Activated T-cell treated with anti-CD3 and anti-CD28 coated beads, Interleukin-2, amount 50 U/mL, for 24 hours (primary cell): ENCODE data around the gene ANAPC4.
"Not testable (repeated sequence)": the region's sequence is repeated elsewhere in the genome, so short reads cannot be mapped to it uniquely, and the experiment has no call there.

Source experiments
- DNase-seq: peaks from one replicate; pipeline ENCODE4 v3.0.0-alpha.2; 2020
- H3K27ac Mint-ChIP-seq: 2 replicates; pipeline ENCODE4 v1.8.0; 2020; ENCODE audit warnings: mild to moderate bottlenecking, mixed read lengths
- H3K27me3 Mint-ChIP-seq: 2 replicates; pipeline ENCODE4 v1.8.0; 2020; ENCODE audit warnings: mixed read lengths
- H3K36me3 Mint-ChIP-seq: 2 replicates; pipeline ENCODE4 v1.8.0; 2020; ENCODE audit warnings: low read depth, mixed read lengths
- H3K4me1 Mint-ChIP-seq: 2 replicates; pipeline ENCODE4 v1.8.0; 2020; ENCODE audit warnings: low read depth, mixed read lengths
- H3K4me3 Mint-ChIP-seq: 2 replicates; pipeline ENCODE4 v1.8.0; 2020; ENCODE audit warnings: mild to moderate bottlenecking, moderate library complexity, mixed read lengths
- H3K9me3 Mint-ChIP-seq: 2 replicates; pipeline ENCODE4 v1.8.0; 2020; ENCODE audit warnings: mixed read lengths

The ANAPC4 gene

DNA sequence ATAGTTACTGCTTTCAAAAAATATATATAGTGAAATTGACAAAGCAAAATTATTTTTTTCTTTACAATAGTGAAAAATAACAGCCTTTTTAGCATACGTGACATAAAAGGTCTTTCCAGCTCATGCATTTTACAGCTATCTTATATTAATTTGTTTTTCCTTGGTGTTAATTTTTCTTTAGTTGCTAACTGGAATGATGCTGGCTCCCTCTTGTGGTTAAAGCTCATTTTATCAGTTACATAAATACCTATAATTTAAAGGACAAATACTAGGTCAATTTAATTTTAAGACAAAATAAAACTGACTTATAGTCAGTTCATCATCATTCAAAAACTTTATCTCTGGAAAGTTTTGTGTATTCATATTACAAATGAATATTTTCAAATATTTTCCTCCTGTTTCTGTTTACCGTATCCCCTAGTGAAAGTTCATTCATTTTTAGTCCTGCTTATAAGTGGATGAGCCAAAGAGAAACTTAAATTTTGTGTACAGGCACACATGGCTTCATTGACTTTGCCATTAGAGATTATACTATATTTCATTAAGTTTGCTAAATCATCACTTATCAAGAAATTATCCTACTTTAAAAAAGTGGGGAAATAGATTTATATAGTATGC lies 9.9 kb upstream of the ANAPC4 start:
- Mint-ChIP-seq H3K36me3 (peaks cover 59% of the 10 kb centered on the region), H3K4me3 (no peak overlapping the region), H3K27ac (no peak overlapping the region)

GRCh38 chr4:25367877-25368276 lies 9.2 kb upstream of the ANAPC4 start:
- Mint-ChIP-seq H3K27me3 (no peaks in the 10 kb centered on the region), H3K36me3 (peaks cover 60% of the 10 kb centered on the region), H3K9me3 (no peaks in the 10 kb centered on the region)

More for the DNA sequence above, 9.9 kb upstream of the ANAPC4 start:
- Mint-ChIP-seq H3K4me1 (no peaks in the 10 kb centered on the region), H3K9me3 (no peaks in the 10 kb centered on the region), H3K27me3 (no peaks in the 10 kb centered on the region)
- DNase-seq = no peak

DNA sequence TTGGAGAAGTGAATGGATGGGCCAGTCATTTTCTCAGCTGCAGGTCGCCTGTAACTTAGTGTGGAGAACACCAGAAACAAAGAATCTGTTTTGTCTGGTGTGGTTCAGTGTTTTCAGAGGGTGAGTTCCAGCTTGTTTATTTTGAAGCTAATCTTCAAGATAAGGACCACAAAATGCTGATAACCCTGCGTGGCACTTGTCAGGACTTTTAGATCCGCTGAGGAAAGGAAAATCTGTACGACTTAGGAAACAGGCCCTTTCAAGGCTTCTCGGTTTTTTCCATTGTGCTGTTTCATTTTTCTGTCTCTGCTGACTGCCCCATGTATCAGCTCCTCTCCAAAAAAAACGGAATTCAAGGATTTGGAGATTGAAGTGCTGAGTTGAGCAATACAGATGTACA lies 8.7 kb upstream of the ANAPC4 start:
- H3K4me3 Mint-ChIP-seq = no peak overlapping the region
- H3K27me3 Mint-ChIP-seq = no peaks in the 10 kb centered on the region
- no peaks in the 10 kb centered on the region for H3K9me3 Mint-ChIP-seq
- peaks cover 55% of the 10 kb centered on the region for H3K36me3 Mint-ChIP-seq
- H3K27ac Mint-ChIP-seq = no peak overlapping the region
- H3K4me1 Mint-ChIP-seq = no peaks in the 10 kb centered on the region
- no peak for DNase-seq

More at GRCh38 chr4:25367877-25368276, 9.2 kb upstream of the ANAPC4 start:
- no peak for DNase-seq
- H3K4me1 Mint-ChIP-seq = no peaks in the 10 kb centered on the region
- H3K27ac Mint-ChIP-seq = no peak overlapping the region
- no peak overlapping the region for H3K4me3 Mint-ChIP-seq

GRCh38 chr4:25370242-25370641 lies 6.8 kb upstream of the ANAPC4 start:
- no peak for DNase-seq
- H3K27ac Mint-ChIP-seq = no peak overlapping the region
- H3K27me3 Mint-ChIP-seq = no peaks in the 10 kb centered on the region
- H3K36me3 Mint-ChIP-seq = peaks cover 40% of the 10 kb centered on the region
- H3K4me1 Mint-ChIP-seq = no peaks in the 10 kb centered on the region
- no peaks in the 10 kb centered on the region for H3K9me3 Mint-ChIP-seq
- no peak overlapping the region for H3K4me3 Mint-ChIP-seq

DNA sequence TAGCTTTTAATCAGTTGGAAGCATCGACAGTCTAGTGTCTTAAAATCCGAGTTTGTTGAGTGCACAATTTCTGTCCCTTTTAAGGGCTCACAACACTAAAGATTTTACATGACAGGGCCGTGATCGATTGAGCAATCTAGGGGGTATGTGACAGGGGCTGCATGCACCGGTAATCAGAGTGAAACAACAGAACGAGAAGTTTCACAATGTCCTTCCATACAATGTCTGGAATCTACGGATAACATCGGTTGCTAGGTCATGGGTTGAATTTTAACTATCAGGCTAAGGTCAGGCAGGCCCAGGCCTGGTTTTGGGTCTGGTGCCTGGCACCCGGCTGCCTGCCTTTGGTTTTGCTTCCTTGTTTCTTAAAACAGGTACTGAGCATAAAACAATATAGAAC lies 4.5 kb upstream of the ANAPC4 start:
- not testable (repeated sequence) for H3K27me3 Mint-ChIP-seq, H3K9me3 Mint-ChIP-seq, H3K27ac Mint-ChIP-seq

DNA sequence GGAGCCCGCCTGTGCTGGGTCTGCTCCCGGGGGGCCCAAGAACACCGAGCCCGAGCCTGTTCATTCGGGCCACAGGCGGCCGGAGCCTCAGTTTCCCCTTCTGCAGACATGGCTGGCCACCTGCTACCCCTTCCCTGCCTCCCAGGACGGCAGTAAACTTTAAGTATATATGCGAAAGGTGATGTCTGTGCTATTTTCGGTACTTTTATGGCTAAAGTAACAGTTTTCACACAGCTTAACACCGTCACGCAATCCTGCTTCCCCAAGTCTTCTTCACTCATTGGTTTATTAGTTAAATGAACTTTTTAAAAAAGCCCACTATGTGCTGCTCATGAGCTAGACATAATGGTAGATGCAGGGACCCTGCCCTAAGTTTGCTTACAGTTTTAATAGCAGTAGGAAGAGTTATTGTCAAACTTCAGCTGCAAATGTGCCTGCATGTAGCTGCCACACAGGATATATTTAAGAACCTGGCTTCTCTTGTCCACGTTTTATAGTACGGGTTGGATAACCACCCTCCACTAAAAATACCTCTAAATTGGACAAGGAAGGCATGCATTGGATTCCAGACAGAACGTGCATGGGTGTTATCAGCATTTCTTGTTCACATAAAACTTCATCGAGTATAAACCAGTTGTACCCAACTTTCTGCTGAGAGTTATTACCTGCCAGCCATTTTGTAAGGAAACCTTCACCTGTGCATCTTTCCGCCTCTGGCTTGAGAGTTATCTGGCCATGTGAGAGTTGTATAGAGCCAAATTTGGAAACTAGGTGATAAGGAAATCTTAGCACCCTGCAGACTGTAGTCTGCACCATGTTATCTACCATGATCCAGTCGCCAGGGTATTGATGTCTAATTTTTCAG lies 741 bp downstream of the ANAPC4 start:
- no peaks in the 10 kb centered on the region for H3K9me3 Mint-ChIP-seq
- H3K4me1 Mint-ChIP-seq = peaks cover 11% of the 10 kb centered on the region
- DNase-seq = no peak
- H3K27me3 Mint-ChIP-seq = no peaks in the 10 kb centered on the region
- H3K36me3 Mint-ChIP-seq = peaks cover 23% of the 10 kb centered on the region
- H3K4me3 Mint-ChIP-seq = no peak overlapping the region
- no peak overlapping the region for H3K27ac Mint-ChIP-seq

More for the DNA sequence above, 4.5 kb upstream of the ANAPC4 start:
- not testable (repeated sequence) for DNase-seq, H3K4me3 Mint-ChIP-seq, H3K4me1 Mint-ChIP-seq
- H3K36me3 Mint-ChIP-seq = peaks cover 31% of the 10 kb centered on the region

DNA sequence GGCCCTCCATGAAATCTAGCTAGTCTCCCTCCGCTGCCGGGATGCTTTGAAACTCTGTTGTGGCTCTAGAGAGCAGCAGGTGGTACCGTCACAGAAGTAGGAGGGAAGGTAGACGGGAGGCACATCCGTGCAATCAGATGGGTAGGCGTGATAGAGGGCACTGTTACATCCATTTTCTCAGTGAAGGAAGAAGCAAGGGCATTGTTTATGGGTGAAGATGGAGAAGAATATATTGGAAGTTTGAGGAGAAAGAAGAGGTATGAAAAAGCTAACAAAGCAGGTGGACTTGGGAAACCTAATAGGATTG lies 1.3 kb downstream of the ANAPC4 start:
- Mint-ChIP-seq H3K27me3 (no peaks in the 10 kb centered on the region), H3K9me3 (no peaks in the 10 kb centered on the region), H3K27ac (no peak overlapping the region), H3K4me1 (peaks cover 12% of the 10 kb centered on the region), H3K36me3 (peaks cover 29% of the 10 kb centered on the region), H3K4me3 (no peak overlapping the region)
- DNase-seq = no peak

DNA sequence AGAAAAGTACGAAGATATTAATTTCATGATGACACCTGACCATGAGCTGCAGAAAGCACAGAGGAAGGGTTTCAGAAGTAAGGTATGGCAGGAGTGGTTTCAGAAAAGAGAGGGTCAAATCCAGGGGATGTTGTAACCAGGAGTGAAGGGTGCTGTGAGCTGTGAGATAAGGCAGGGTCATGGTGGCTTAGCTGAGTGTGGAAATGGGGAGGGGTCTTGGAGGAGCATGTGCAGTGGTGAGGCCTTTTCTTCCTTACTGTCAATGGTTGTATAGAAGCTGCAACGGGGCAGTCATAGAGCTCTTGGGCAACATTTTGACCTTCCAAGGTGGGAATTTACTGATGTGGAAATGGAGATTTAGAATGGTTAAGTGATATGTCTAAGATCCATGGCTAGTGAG lies 2.5 kb downstream of the ANAPC4 start:
- peaks cover 41% of the 10 kb centered on the region for H3K36me3 Mint-ChIP-seq
- no peak for DNase-seq
- H3K4me3 Mint-ChIP-seq = no peak overlapping the region
- H3K27me3 Mint-ChIP-seq = no peaks in the 10 kb centered on the region
- no peak overlapping the region for H3K27ac Mint-ChIP-seq
- no peaks in the 10 kb centered on the region for H3K9me3 Mint-ChIP-seq
- peaks cover 12% of the 10 kb centered on the region for H3K4me1 Mint-ChIP-seq

GRCh38 chr4:25383647-25384046 lies 6.6 kb downstream of the ANAPC4 start:
- no peak overlapping the region for H3K27ac Mint-ChIP-seq
- no peaks in the 10 kb centered on the region for H3K27me3 Mint-ChIP-seq
- H3K4me3 Mint-ChIP-seq = no peak overlapping the region
- no peaks in the 10 kb centered on the region for H3K9me3 Mint-ChIP-seq
- DNase-seq = no peak
- H3K36me3 Mint-ChIP-seq = peaks cover 74% of the 10 kb centered on the region
- peaks cover 5% of the 10 kb centered on the region for H3K4me1 Mint-ChIP-seq

- Mint-ChIP-seq H3K4me3 (no peak overlapping the region), H3K27me3 (no peaks in the 10 kb centered on the region), H3K4me1 (peaks cover 5% of the 10 kb centered on the region), H3K36me3 (peaks cover 87% of the 10 kb centered on the region), H3K27ac (no peak overlapping the region), H3K9me3 (no peaks in the 10 kb centered on the region)
- no peak for DNase-seq
Measured at GRCh38 chr4:25386926-25387325, 9.9 kb downstream of the ANAPC4 start.

GRCh38 chr4:25397305-25397704 lies 20.2 kb downstream of the ANAPC4 start:
- Mint-ChIP-seq H3K36me3 (peaks cover 93% of the 10 kb centered on the region), H3K27ac (no peak overlapping the region), H3K4me3 (no peak overlapping the region), H3K27me3 (no peaks in the 10 kb centered on the region), H3K9me3 (peaks cover 3% of the 10 kb centered on the region), H3K4me1 (no peaks in the 10 kb centered on the region)
- DNase-seq = no peak

GRCh38 chr4:25399510-25399909 lies 22.4 kb downstream of the ANAPC4 start:
- H3K36me3 Mint-ChIP-seq = peaks cover 91% of the 10 kb centered on the region
- H3K27ac Mint-ChIP-seq = no peak overlapping the region
- no peaks in the 10 kb centered on the region for H3K4me1 Mint-ChIP-seq

GRCh38 chr4:25401066-25401465 lies 24.0 kb downstream of the ANAPC4 start:
- no peak overlapping the region for H3K4me3 Mint-ChIP-seq
- DNase-seq = no peak
- no peaks in the 10 kb centered on the region for H3K27me3 Mint-ChIP-seq
- no peak overlapping the region for H3K27ac Mint-ChIP-seq
- H3K4me1 Mint-ChIP-seq = no peaks in the 10 kb centered on the region
- peaks cover 3% of the 10 kb centered on the region for H3K9me3 Mint-ChIP-seq
- peaks cover 91% of the 10 kb centered on the region for H3K36me3 Mint-ChIP-seq

More at GRCh38 chr4:25399510-25399909, 22.4 kb downstream of the ANAPC4 start:
- no peak overlapping the region for H3K4me3 Mint-ChIP-seq
- peaks cover 3% of the 10 kb centered on the region for H3K9me3 Mint-ChIP-seq
- H3K27me3 Mint-ChIP-seq = no peaks in the 10 kb centered on the region
- no peak for DNase-seq

GRCh38 chr4:25402521-25402920 lies 25.5 kb downstream of the ANAPC4 start:
- Mint-ChIP-seq H3K27ac (no peak overlapping the region), H3K4me1 (no peaks in the 10 kb centered on the region), H3K36me3 (peaks cover 91% of the 10 kb centered on the region), H3K9me3 (no peaks in the 10 kb centered on the region), H3K4me3 (no peak overlapping the region), H3K27me3 (no peaks in the 10 kb centered on the region)
- DNase-seq = no peak

GRCh38 chr4:25403699-25404098 lies 26.6 kb downstream of the ANAPC4 start:
- no peak overlapping the region for H3K27ac Mint-ChIP-seq
- H3K27me3 Mint-ChIP-seq = no peaks in the 10 kb centered on the region
- DNase-seq = no peak
- peaks cover 91% of the 10 kb centered on the region for H3K36me3 Mint-ChIP-seq
- H3K4me1 Mint-ChIP-seq = no peaks in the 10 kb centered on the region
- H3K9me3 Mint-ChIP-seq = no peaks in the 10 kb centered on the region
- H3K4me3 Mint-ChIP-seq = no peak overlapping the region
